Sciatic nerve (tissue), 2 donors: ENCODE measurements around the gene CASZ1. TPM values are rescaled to one million over a fixed set of nuclear protein-coding genes. Genes with fewer than 3 reads are reported as not detected.

Experiments
- ATAC-seq: fragments of 200-7000 bp; cut with Tn5 transposase; one replicate; pipeline ENCODE4 v1.9.1; 2020; ENCODE audit warnings: mild to moderate bottlenecking, moderate library complexity
- DNase-seq: peaks from one replicate; pipeline ENCODE4 v3.0.0-alpha.2; 2020; ENCODE audit warnings: low spot score
- intact Hi-C: fragments of 100-400 bp; cut with DNase I; formaldehyde crosslinking; loops from one replicate; pipeline ENCODE4 v1.14.2; 2022
- total RNA-seq: library from RNA; stranded (reverse); fragmentation: NEBNext Ultra II Directional; extraction: Animal tissue kit (Norgen Biotek cat#: 25700); gene quantifications from one replicate; pipeline ENCODE4 v1.2.1, GENCODE V29; 2021
- donor health status: DM: no; HTN: no; CAD: no.
- donor health status: DM: no; HTN: no; CAD: no.

Gene CASZ1
- total RNA-seq, 1 donor from 2014 or later, result 8.5 TPM

DNA sequence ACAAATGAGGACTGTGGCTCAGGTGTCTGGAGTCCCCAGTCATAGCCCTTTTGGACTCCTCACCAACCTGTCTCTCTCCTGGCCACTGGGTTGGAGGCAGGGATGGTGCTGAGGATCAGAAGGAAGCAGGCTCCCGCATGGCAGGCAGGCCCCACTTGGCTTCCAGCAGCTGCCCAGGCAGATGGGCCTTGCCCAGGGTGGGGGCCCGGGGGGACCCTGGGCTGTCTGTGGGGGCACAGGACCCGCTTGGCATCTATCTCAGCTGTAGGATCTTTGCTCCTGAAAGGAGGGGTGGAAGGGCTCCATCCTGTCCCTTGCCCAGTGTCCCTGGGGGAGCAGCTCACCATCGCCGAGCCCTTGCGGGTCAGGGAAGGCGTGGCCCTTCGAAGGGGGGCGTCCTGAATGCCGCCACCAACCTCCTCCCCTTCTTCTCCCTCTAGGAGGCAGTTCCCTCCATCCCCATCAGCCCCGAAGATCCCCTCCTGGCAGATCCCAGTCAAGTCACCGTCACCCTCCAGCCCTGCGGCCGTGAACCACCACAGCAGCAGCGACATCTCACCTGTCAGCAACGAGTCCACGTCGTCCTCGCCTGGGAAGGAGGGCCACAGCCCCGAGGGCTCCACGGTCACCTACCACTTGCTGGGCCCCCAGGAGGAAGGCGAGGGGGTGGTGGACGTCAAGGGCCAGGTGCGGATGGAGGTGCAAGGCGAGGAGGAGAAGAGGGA is 167.2 kb downstream of the CASZ1 start:
- DNase-seq (no peak), ATAC-seq (no peak)
- intact Hi-C loops, result no loop called here

DNA sequence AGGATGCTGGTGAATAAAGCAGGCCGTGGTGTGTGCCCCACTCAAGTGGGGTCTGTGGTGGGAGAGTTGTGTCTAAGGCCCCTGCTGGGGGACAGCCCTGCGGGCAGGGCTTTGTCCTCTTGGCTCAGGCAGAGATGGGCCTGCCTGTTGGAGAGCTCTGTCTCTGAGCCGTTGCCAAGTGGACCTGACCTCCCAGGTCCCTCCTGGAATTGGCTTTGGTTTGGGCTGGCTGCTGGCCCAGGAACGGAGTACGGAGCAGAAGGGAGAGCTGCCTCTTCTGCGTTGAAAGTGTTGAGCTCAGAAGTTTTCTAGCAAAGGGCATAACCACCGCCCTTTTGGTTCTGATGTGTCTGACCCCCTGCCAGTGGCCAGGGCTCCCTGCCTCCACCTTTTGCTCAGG is 167.8 kb downstream of the CASZ1 start:
- intact Hi-C loops, result no loop called here
- DNase-seq (peak; percentile 88), ATAC-seq (peak; percentile 86)

DNA sequence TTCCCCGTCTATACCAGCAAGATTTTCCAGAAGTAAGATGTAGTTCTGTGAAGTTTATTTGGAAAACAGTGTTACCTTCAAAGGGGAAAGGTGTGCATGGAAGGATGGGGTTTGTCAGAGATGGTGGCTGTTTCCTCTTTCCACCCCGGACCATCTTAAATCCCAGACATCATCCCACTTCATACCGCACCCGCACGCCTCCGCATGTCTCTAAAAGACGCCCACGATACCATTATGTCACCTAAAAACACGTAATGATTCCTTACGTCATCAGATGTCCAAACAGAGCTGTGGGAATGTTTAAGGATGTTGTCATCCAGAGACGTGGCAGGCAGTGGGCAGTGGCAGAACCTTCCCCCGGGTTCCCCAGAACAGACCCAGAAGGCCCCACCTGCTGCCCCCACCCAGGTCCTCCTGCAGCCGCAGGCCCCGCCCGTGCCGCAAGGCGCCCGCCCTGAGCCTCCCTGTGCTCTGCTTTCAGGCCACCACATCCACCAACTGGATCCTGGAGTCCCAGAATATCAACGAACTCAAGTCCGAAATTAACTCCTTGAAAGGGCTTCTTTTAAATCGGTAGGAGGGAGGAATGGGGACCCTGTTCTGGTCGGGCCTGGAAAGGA is 169.5 kb downstream of the CASZ1 start:
- no peak for ATAC-seq
- no peak for DNase-seq
- intact Hi-C loops, result no loop called here

DNA sequence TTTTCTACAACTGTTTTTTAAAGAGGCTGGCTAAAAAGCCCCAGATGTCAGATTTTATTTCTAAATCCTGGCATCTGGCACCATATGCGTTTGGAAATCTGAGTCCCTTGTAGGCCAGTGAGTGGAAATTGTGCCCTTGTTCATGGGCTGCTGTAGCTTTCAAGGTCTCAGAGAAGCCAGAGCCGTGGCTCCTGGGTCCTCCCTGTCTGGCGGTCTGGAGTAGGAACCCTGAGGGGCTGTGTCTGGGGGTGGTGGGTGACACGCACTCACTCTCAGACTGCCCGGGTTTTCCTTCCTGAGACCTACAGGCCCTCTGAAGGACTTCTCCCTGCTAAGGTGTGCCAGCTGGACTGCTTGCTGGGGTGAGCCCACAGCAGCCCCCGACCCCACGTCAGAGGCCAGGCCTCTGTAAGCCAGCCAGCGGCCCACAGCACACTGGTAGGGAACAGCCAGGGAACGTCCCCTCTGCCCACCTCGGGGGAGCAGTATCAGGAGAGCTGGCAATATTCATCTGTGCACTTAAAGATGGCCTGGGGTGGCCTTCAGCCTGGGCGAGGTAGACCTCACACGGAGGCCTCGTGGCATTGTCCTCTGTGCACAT is 170.2 kb downstream of the CASZ1 start:
- intact Hi-C loops, result no loop called here
- DNase-seq, result no peak
- no peak for ATAC-seq

DNA sequence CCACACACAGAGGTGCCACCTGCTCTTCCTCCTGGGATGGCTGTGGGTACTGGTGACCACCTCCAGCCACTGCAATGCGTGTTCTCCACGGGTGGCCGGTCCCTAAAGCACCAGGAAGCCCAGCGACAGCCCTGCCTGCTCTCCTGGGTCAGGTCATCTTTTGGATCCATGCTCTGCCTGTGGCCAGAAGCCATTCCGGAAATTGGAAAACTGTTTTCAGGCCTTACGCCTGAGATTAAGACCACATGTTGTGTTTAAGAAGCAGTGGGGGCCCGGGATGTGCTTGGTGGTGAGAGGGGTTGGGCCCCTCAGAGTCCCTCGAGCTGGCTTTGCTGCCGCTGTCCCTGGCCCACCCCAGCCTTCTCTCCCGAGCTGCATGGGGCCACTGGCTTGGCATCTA is 170.9 kb downstream of the CASZ1 start:
- DNase-seq (no peak), ATAC-seq (peak; percentile 32)
- intact Hi-C loops, result no loop called here

DNA sequence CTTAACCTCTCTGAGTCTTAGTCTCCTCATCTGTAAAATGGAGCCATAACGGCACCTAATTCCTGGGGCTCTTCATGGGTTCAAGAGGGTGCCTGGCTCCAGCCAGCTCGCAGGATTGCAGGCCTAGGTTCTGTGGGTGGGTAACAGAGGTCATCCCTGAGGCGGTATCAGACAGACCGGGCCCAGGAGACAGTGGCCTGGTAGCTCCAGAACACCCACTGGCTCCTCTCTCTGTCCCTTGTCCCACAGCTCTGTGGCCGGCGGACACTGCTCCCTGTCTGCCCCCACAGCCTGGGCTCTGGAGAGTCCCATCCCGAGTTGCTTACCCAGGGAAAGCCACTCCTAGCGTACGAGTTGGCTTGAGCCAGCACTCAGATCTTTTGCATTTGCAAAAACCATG is 171.4 kb downstream of the CASZ1 start:
- ATAC-seq, result no peak
- intact Hi-C loops, result no loop called here
- DNase-seq, result no peak

DNA sequence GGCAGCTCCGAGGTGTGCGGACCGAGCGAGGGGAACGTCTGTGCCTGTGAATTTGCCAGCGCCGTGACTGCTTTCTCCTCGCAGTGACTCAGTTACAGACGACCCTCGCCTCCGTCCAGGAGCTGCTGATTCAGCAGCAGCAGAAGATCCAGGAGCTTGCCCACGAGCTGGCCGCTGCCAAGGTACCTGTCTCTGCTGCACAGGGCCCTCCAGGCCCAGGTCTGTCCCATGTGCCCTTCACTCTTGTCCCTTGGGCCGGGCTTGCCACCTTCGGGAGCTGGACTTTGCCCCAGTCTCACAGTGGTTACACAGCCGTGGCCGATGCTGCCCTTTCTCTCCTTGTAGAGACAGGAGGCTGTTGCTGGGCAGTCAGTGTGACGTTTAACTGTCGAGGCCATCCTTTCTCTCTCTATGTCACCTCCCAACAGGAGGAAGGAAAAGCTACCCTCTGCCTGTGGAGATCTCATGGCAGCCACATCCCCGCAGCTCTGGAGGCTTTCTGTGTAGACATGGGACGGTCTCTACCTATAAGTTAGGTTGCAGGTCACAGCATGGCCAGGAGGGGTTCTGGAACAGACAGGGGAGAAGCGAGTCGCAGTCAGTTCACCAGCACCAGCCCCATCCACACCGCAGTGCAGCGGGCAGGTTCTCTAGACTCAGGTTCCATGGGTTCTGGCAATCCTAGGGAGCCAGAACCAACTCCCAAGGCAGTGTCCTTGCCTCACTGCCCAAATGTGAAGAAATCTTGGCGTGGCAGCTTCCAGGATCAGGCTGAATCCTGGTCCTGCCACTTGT is 172.0 kb downstream of the CASZ1 start:
- intact Hi-C loops, result no loop called here
- ATAC-seq (no peak), DNase-seq (no peak)

DNA sequence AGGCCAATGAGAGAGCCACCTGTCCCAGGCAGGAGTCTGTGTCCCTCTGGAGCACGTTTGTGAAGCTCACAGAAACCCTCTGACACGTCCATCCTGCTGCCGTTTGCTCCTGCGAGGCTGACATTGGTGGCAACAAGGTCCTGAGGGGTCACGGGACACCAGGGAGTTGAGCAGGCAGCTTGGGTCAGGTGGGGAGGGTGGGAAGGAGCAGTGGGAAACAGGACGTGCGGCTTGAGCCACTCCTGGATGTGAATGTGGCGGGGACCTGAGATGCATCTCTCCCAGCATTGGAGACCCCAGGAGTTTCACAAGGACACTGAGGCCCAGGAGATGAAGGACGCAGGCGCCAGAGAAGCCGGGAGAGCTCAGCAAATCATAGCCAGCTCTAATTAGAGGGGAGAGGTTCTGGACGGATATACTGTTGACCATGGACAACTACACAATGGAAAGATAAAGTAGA is 172.7 kb downstream of the CASZ1 start:
- DNase-seq, result no peak
- intact Hi-C loops, result no loop called here

DNA sequence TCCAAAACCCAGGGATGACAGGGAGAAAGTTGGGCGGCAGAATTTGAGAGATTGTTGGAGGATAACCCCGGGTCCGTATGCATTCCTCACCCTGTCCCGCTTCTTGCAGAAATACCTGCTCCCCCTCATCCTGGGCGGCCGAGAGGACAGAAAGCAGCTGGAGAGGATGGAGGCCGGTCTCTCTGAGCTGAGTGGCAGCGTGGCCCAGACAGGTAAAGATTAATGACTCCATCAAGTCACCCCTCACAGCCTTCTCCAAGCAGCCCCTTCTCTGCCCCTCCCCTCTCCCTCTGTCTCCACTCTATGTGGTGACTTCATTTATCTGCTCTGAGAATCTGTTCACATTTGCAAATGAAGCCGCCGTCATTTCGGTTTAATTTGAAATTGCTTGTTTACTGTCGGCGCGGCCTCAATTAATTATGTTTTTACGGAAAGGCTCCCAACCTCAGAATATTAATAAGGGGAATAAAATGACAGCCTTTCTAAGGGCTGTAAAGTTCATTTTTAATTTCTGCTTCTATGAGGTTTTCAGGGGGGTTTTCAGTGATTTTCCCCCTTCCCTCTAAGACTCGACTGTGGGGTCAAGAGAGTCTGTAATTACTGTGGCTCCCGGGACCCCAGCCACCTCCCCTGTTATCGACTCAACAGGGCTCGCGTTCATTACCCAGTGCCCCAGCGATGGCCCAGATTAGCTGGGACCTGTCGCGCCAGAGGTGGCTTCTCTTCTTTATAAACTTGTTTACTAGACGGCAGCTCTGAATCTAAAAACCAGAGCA is 173.3 kb downstream of the CASZ1 start:
- ATAC-seq, result no peak
- intact Hi-C loops, result no loop called here
- peak; percentile 28 for DNase-seq

More for the DNA sequence above, 172.7 kb downstream of the CASZ1 start:
- no peak for ATAC-seq

DNA sequence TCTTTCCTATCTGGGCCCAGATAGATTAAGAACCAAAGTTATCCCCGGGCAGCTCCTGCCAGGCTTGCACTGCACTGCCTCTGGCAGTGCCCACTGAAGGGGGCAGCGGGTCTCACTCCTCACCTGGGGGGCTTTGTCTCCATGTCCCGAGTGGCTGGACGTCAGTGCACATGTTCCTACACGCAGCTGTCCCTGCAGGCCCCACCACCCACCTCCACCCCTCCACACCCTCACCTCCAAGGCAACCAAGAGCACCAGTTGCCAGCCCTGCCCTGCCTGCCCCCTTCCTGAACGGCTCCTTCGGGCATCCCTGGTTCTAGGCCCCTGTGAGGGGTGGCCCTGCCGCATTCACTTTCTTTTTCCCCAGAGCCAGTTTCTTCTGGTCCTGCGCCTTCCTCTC is 174.5 kb downstream of the CASZ1 start:
- DNase-seq (peak; percentile 44), ATAC-seq (no peak)
- intact Hi-C loops, result no loop called here

DNA sequence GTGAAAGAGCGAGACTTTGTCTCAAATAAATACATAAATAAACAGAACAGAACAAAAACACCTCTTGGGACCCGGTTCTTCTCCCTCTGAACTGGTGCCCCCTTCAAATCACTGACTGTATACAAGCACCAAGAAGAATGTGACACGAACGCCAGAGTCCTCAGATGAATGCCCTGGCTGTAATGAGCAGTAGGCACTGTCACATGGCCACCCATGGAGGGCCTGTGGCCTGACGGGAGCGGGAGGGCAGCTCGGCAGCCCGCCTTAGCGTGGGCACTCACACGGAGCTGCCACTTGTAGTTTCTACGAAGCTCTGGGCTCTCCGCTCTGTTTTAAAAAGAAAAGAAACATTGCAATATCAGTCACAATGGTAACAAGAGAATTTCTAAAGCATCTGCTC is 175.7 kb downstream of the CASZ1 start:
- intact Hi-C loops, result no loop called here
- DNase-seq (peak; percentile 59), ATAC-seq (peak; percentile 53)

DNA sequence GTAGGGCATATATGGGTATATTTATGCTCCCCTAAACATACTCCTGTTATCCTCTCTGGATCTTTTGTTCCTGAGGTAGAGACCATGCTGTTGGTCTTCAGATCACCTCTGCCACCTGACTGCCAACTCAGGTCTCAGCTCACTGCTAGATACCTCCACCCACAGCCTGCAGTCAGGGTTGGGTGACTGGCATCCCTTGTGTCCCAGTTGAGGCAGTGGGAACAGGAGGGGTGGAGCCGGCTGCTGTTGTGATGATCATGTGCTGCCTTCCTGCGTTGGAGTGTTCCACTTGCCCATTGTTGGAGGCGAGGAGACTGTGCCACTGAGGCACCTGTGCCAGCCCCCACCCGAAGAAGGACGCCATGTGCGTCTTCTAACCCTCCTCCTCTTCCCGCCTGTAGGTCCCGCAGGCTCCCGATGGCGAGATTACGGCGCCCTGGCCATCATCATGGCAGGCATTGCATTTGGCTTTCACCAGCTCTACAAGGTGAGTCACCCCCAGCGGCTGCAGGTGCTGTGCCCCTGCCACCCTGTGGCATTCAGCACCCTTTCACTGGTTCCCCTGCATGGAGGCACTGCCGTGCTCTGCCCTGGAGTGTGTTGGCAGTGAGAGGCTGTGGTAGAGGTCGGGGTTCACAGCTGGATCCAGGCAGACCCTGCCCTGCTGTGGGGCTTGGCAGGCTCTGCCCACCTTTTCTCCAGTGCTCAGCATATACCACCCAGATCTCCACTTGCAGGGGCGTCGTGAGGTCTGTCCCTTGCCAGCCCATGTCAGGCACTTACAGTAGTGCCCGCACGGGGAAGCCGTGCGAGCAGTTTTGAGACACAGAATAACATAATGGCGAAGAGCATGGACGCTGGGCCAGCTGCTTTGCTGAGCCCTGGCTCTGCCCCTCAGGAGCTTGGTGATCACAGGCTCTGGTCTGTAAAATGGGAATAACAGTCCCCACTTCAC is 178.2 kb downstream of the CASZ1 start:
- DNase-seq (no peak), ATAC-seq (no peak)
- intact Hi-C loops, result no loop called here

DNA sequence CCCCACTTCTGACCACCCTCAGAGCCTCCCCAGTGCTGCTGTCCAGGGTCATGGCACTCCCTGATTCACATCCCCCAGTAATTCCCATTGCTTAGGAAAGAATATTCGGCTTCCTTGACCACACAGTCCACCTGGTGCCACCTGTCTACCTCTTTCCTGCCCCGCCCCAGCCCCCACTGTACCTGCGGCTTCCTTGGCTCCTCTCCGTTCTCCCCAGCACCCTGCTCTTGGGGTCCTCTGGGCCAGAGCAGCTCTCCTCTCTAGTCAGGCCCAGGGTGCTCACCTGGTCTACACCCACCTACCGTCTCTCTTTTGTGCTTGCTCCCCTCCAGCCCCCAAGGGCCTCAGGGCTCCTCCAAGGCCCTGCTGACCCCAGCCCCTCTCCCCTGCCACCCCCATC is 179.1 kb downstream of the CASZ1 start:
- intact Hi-C loops, result no loop called here
- ATAC-seq (no peak), DNase-seq (no peak)

DNA sequence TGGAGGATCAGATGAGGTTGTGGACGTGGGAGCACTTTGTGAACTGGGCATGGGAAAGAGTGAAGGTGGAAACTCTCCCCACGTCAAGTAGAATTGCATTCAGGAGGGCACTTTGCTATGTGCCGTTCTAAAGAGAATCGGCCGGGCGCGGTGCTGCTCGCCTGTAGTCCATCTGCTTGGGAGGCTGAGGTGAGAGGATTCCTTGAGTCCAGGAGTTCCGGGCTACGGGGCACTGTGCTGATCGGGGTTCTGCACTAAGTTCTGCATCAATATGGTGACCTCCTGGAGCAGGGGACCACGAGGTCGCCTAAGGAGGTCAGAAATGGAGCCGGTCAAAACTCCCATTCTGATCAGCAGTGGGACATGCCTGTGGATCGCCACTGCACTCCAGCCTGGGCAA is 179.8 kb downstream of the CASZ1 start:
- intact Hi-C loops, result no loop called here
- ATAC-seq, result no peak
- DNase-seq, result no peak

DNA sequence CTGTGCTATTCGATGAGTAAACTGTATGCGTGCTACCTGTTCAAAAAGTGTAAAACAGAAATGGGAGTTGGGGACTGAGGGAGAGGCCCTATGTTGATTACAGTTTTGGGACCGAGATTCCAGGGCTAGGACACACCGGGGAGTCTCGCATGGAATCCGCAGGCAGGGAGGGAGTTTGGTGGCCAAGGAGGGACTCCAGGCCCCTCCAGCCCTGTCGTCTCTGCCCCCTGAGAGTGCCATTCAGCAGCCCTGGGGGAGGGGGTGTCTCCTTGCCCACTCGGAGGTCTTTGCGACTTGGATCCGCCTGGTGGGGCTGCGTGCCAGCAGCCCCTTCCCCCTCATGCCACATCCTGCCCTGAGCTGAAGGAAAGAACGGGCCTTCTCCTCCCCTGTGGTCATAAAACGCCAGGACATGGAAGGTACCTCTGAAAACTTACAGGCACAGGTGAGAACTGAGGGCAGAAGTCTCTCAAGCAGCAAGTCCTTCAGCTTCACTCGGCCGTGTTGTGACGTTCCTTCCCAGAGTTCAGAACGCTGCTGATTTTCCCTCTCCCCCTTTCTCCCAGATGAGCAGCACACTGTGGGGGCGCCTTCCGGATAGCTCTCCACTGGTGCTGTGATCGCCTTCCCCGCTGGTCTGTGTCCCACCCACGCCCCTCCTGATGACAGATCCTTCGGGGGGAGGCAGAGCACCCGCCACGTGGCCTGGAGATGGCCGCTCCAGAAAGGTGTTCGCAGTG is 180.3 kb downstream of the CASZ1 start:
- intact Hi-C loops, result no loop called here
- ATAC-seq (no peak), DNase-seq (no peak)

DNA sequence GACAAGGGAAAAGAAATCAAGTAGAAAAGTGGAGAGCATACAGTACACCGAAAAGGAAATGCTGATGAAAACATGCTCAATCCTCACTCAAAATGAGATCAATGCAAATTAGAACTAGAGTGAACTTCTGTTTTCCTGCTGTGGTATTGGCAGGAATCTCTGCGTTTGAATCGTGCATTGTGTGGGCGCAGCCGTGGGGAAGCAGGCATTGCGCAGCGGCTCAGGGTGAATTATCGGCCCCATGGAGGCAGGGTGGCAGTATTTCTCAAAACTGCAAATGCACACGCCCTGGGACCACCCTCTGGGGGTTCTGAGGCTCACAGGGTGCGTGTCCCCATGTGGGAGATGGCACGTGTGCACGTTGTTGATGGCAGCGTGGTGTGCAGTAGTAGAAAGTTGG is 181.1 kb downstream of the CASZ1 start:
- no peak for ATAC-seq
- intact Hi-C loops, result no loop called here
- DNase-seq, result no peak
